ENCODE data around the gene NT5E. TPM values are rescaled to one million over a fixed set of nuclear protein-coding genes. Genes with fewer than 3 reads are reported as not detected.

NT5E gene
- total and polyA plus RNA-seq, 2 donors (not counting 3 experiments of a cell fraction or from before 2014, with no cell fraction given): 59.3 to 115 TPM

DNA sequence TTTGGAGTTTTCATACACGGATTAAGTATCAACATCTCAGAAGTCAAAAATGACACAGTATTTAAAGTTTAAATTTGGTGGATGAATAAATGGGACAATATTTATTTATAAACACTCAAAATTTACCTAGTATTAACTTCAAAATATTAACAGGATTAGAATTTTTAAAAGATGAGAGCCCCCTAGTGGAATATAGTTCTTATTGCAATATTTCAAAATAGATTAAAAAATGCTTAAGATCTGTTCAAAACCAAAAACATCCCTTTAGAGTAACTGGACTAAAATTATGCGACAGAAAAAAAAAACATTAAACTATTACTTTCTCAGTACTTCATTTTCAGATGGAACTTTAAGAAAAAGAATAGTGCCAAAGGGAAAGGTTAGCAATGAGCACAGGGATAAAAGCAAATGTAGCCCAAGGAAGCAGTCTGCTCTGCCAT, 87.2 kb downstream of the NT5E start:
- no peak overlapping the region for H3K4me3 ChIP-seq (replicated peaks in 1 of 3; ENCODE audit: insufficient read depth in 1 of 3, low read depth in 1 of 3, low read length in 3 of 3)
- H4K20me1 ChIP-seq (replicated peaks; ENCODE audit: control insufficient read depth, extremely low read depth, insufficient read depth, low read length): no peaks in the 10 kb centered on the region
- FAIRE-seq (peak; percentile 42), DNase-seq (ENCODE audit: low read depth, low spot score) (peak; percentile 32)
- H3K9me3 ChIP-seq (replicated peaks; ENCODE audit: control insufficient read depth, insufficient read depth, low read length): no peaks in the 10 kb centered on the region
- no peak overlapping the region for H3K27ac ChIP-seq (ENCODE audit: insufficient read depth, low read depth, low read length)
- H3K4me2 ChIP-seq (ENCODE audit: insufficient read depth, low read length): no peak overlapping the region
- ChIA-PET POLR2A (interaction anchor here (2.2 kb wide), 1 partner anchor 141 kb away, joined by 5 read pairs; no protein-coding TSS in a partner anchor), CTCF (interaction anchor here (0.7 to 4.5 kb wide), 32 partner anchors 10 to 1002 kb away, joined by 3 to 49 read pairs (median 4); partner anchors contain the start of genes NT5E and SNX14)
- H3K79me2 ChIP-seq (ENCODE audit: control insufficient read depth, insufficient read depth, low read length): no peaks in the 10 kb centered on the region
- dilution Hi-C loops (cut with MboI; ENCODE audit: extremely low pct_ligation_motif_present, low sequenced_read_pairs) (no loop called here), intact Hi-C loops (cut with micrococcal nuclease) (loop anchor here (1.0 to 2.0 kb wide), 2 partner anchors 54 to 182 kb away; no protein-coding TSS in a partner anchor)
- peaks cover 2 to 9% of the 10 kb centered on the region in 2 experiments for H3K36me3 ChIP-seq (ENCODE audit: control insufficient read depth in 2 of 2, extremely low read depth in 1 of 2, insufficient read depth in 2 of 2, low read length in 2 of 2)
- no peaks in the 10 kb centered on the region for H3K27me3 ChIP-seq (ENCODE audit: control insufficient read depth in 2 of 2, insufficient read depth in 2 of 2, low read length in 2 of 2)
- H3K9me1 ChIP-seq (replicated peaks; ENCODE audit: control insufficient read depth, extremely low read depth, insufficient read depth, low read length): no peaks in the 10 kb centered on the region
- BruUV-seq (replicated peaks): no TSS peak
- peak in 1 of 2 donors; percentile 34 for TF ChIP-seq CTCF (IDR thresholded peaks at IDR 0.05; ENCODE audit: extremely low read depth in 1 of 2, insufficient read depth in 1 of 2, low read depth in 1 of 2, low read length in 2 of 2)
- TF ChIP-seq, protein P1, sequence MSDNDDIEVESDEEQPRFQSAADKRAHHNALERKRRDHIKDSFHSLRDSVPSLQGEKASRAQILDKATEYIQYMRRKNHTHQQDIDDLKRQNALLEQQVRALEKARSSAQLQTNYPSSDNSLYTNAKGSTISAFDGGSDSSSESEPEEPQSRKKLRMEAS (IDR thresholded peaks at IDR 0.05; ENCODE audit: insufficient read depth, insufficient read length): no peak
- no peak overlapping the region for H2AFZ ChIP-seq (ENCODE audit: low read depth, low read length)
- H3K9ac ChIP-seq (replicated peaks; ENCODE audit: extremely low read depth, insufficient read depth, low read length): no peak overlapping the region
- no peaks in the 10 kb centered on the region for H3K4me1 ChIP-seq (ENCODE audit: control insufficient read depth, extremely low read depth, insufficient read depth, low read length)

GRCh38 chr6:85544776-85545175, 94.9 kb downstream of the NT5E start:
- Histone ChIP-seq H3K27ac (ENCODE audit: insufficient read depth, low read depth, low read length) (no peak overlapping the region), H3K4me1 (ENCODE audit: control insufficient read depth, extremely low read depth, insufficient read depth, low read length) (no peaks in the 10 kb centered on the region), H4K20me1 (replicated peaks; ENCODE audit: control insufficient read depth, extremely low read depth, insufficient read depth, low read length) (no peaks in the 10 kb centered on the region), H3K9ac (replicated peaks; ENCODE audit: extremely low read depth, insufficient read depth, low read length) (no peak overlapping the region), H3K27me3 (ENCODE audit: control insufficient read depth in 2 of 2, insufficient read depth in 2 of 2, low read length in 2 of 2) (no peaks in the 10 kb centered on the region), H2AFZ (ENCODE audit: low read depth, low read length) (no peak overlapping the region), H3K9me3 (replicated peaks; ENCODE audit: control insufficient read depth, insufficient read depth, low read length) (no peaks in the 10 kb centered on the region), H3K4me3 (replicated peaks in 1 of 3; ENCODE audit: insufficient read depth in 1 of 3, low read depth in 1 of 3, low read length in 3 of 3) (no peak overlapping the region), H3K79me2 (ENCODE audit: control insufficient read depth, insufficient read depth, low read length) (no peaks in the 10 kb centered on the region), H3K9me1 (replicated peaks; ENCODE audit: control insufficient read depth, extremely low read depth, insufficient read depth, low read length) (no peaks in the 10 kb centered on the region), H3K4me2 (ENCODE audit: insufficient read depth, low read length) (no peak overlapping the region), H3K36me3 (ENCODE audit: control insufficient read depth in 2 of 2, extremely low read depth in 1 of 2, insufficient read depth in 2 of 2, low read length in 2 of 2) (no peaks in the 10 kb centered on the region)
- POLR2A ChIA-PET: no interaction called here
- no peak for FAIRE-seq
- no peak for DNase-seq (ENCODE audit: low read depth, low spot score)
- CTCF ChIA-PET: no interaction called here
- dilution Hi-C loops (cut with MboI; ENCODE audit: extremely low pct_ligation_motif_present, low sequenced_read_pairs) (no loop called here), intact Hi-C loops (cut with micrococcal nuclease) (no loop called here)
- BruUV-seq (replicated peaks): no TSS peak
- TF ChIP-seq POLR2A (IDR thresholded peaks at IDR 0.05; ENCODE audit: low read depth, low read length): no peak
- no peak for TF ChIP-seq JUN (IDR thresholded peaks at IDR 0.05; ENCODE audit: borderline replicate concordance, insufficient read depth, insufficient read length, low read depth)
- TF ChIP-seq, protein P1 (IDR thresholded peaks at IDR 0.05; ENCODE audit: insufficient read depth, insufficient read length): no peak
- TF ChIP-seq CTCF (IDR thresholded peaks at IDR 0.05; ENCODE audit: extremely low read depth in 1 of 2, insufficient read depth in 1 of 2, low read depth in 1 of 2, low read length in 2 of 2): no peak
- TF ChIP-seq MYC (IDR thresholded peaks at IDR 0.05; ENCODE audit: low read depth, low read length): no peak
- TF ChIP-seq GATA2 (IDR thresholded peaks at IDR 0.05; ENCODE audit: insufficient read depth, insufficient read length, low read depth, low read length): no peak
- no peak for TF ChIP-seq EZH2 (IDR thresholded peaks at IDR 0.05; ENCODE audit: borderline replicate concordance, low read depth, low read length, severe bottlenecking)
- no peak for TF ChIP-seq POLR2AphosphoS5 (IDR thresholded peaks at IDR 0.05; ENCODE audit: insufficient read depth, low read depth, low read length)
- TF ChIP-seq FOS (IDR thresholded peaks at IDR 0.05; ENCODE audit: borderline replicate concordance, insufficient read depth, low read length): no peak
